Upper lobe of right lung (tissue), 1 donor: ENCODE data around the gene COQ9. TPM values are rescaled to one million over a fixed set of nuclear protein-coding genes. Genes with fewer than 3 reads are reported as not detected.
"Not testable (repeated sequence)": the region's sequence is repeated elsewhere in the genome, so short reads cannot be mapped to it uniquely, and the experiment has no call there.

Experiments used
- ATAC-seq: fragments of 200-7000 bp; cut with Tn5 transposase; one replicate; pipeline ENCODE4 v1.9.1; 2020; ENCODE audit warnings: mild to moderate bottlenecking, moderate library complexity
- DNase-seq: peaks from one replicate; pipeline ENCODE4 v3.0.0-alpha.2; 2020
- H3K27ac ChIP-seq: fragments of 200-600 bp; one replicate; pipeline ENCODE4 v1.8.0; 2022
- H3K27me3 ChIP-seq: fragments of 200-600 bp; one replicate; pipeline ENCODE4 v1.8.0; 2022; ENCODE audit warnings: mild to moderate bottlenecking
- H3K36me3 ChIP-seq: fragments of 200-600 bp; one replicate; pipeline ENCODE4 v1.8.0; 2022
- H3K4me1 ChIP-seq: fragments of 200-600 bp; one replicate; pipeline ENCODE4 v1.8.0; 2022
- H3K4me3 ChIP-seq: fragments of 200-600 bp; one replicate; pipeline ENCODE4 v1.8.0; 2022; ENCODE audit warnings: mild to moderate bottlenecking
- H3K9me3 ChIP-seq: fragments of 200-600 bp; one replicate; pipeline ENCODE4 v1.8.0; 2022
- CTCF ChIP-seq: fragments of 200-600 bp; IDR thresholded peaks from one replicate; pipeline ENCODE4 v1.8.0; 2022; ENCODE audit warnings: antibody characterized with exemption
- intact Hi-C: fragments of 100-400 bp; cut with DNase I; formaldehyde crosslinking; loops from one replicate; pipeline ENCODE4 v1.11.0; 2022
- long read RNA-seq: library from polyadenylated mRNA; unstranded; transcript quantifications from one replicate; pipeline ENCODE4 v2.0.0, GENCODE V29; 2021
- total RNA-seq: library from RNA; stranded (reverse); fragmentation: NEBNext Ultra II Directional; extraction: Animal tissue kit (Norgen Biotek cat#: 25700); gene quantifications from one replicate; pipeline ENCODE4 v1.2.1, GENCODE V29; 2021
- donor health status: DM: no; HTN: yes; CAD: no; lungs with severe emphysema.

The COQ9 gene
- total RNA-seq = 35.2 TPM
- long read RNA-seq, transcript COQ9-201 (9 exons, 1,677 nt) = major isoform, 84 of 104 reads
- long read RNA-seq, partial matches to known transcripts = 11 of 104 reads
- long read RNA-seq, other reads (novel, unspliced or antisense) = 9 of 104 reads

GRCh38 chr16:57447186-57447962 lies at the start of gene COQ9, which contains the start of gene CIAPIN1:
COQ9 (plus strand) TSS chr16:57447479; CDS start chr16:57447506, 27 bp downstream.
CIAPIN1 (minus strand) TSS chr16:57447385; CDS start chr16:57440928, 6,457 bp downstream.
- ATAC-seq (peak; percentile 99), DNase-seq (peak; percentile 98)
- Histone ChIP-seq H3K4me3 (peak within 1 kb of the TSS; percentile 78), H3K9me3 (no peaks in the 10 kb centered on the region), H3K36me3 (peaks cover 15% of the 10 kb centered on the region), H3K4me1 (peaks cover 12% of the 10 kb centered on the region), H3K27ac (peak within 1 kb of the TSS; percentile 84), H3K27me3 (no peaks in the 10 kb centered on the region)
- no peak for TF ChIP-seq CTCF
- intact Hi-C loops = no loop called here

- H3K27ac ChIP-seq, H3K9me3 ChIP-seq, H3K27me3 ChIP-seq, DNase-seq, intact Hi-C loops, H3K4me1 ChIP-seq, ATAC-seq, H3K36me3 ChIP-seq, H3K4me3 ChIP-seq: not testable (repeated sequence)
Measured at GRCh38 chr16:57397493-57397892, 49.8 kb upstream of the COQ9 start.

- no peaks in the 10 kb centered on the region for H3K9me3 ChIP-seq
- no peaks in the 10 kb centered on the region for H3K36me3 ChIP-seq
- ATAC-seq = no peak
- H3K27me3 ChIP-seq = no peaks in the 10 kb centered on the region
- intact Hi-C loops = no loop called here
- no peak for TF ChIP-seq CTCF
- no peak overlapping the region for H3K4me3 ChIP-seq
- no peak overlapping the region for H3K27ac ChIP-seq
- no peaks in the 10 kb centered on the region for H3K4me1 ChIP-seq
- DNase-seq = peak; percentile 58
Measured at GRCh38 chr16:57401943-57402640, 45.2 kb upstream of the COQ9 start.

GRCh38 chr16:57403965-57404817 lies 43.1 kb upstream of the COQ9 start, which contains the start of gene CCL17:
CCL17 (plus strand) TSS chr16:57404767; CDS start chr16:57413933, 9,166 bp downstream.
- Histone ChIP-seq H3K9me3 (no peaks in the 10 kb centered on the region), H3K27ac (no peak within 1 kb of the TSS), H3K4me1 (peaks cover 5% of the 10 kb centered on the region), H3K36me3 (no peaks in the 10 kb centered on the region), H3K4me3 (no peak within 1 kb of the TSS), H3K27me3 (no peaks in the 10 kb centered on the region)
- no peak for ATAC-seq
- DNase-seq = no peak
- TF ChIP-seq CTCF = no peak
- intact Hi-C loops = no loop called here

- peaks cover 11% of the 10 kb centered on the region for H3K4me1 ChIP-seq
- no peaks in the 10 kb centered on the region for H3K9me3 ChIP-seq
- H3K4me3 ChIP-seq = no peak overlapping the region
- intact Hi-C loops = no loop called here
- DNase-seq = no peak
- H3K36me3 ChIP-seq = no peaks in the 10 kb centered on the region
- no peak overlapping the region for H3K27ac ChIP-seq
- no peak for TF ChIP-seq CTCF
- ATAC-seq = no peak
- no peaks in the 10 kb centered on the region for H3K27me3 ChIP-seq
Measured at GRCh38 chr16:57405097-57405496, 42.2 kb upstream of the COQ9 start.
